ENCODE results near the gene CSRNP3. TPM values are rescaled to one million over a fixed set of nuclear protein-coding genes. Genes with fewer than 3 reads are reported as not detected.

The CSRNP3 gene
- total RNA-seq, 2 donors from 2014 or later: 2.3 to 5.9 TPM

- no peaks in the 10 kb centered on the region for H3K27me3 ChIP-seq
- no peaks in the 10 kb centered on the region for H3K36me3 ChIP-seq (replicated peaks in 1 of 2; ENCODE audit: insufficient read depth in 1 of 2, low read depth in 2 of 2)
- DNase-seq (no peak), ATAC-seq (no peak)
- no peaks in the 10 kb centered on the region for H3K9me3 ChIP-seq
- no peak overlapping the region for H3K27ac ChIP-seq
- H3K4me1 ChIP-seq: no peaks in the 10 kb centered on the region
- TF ChIP-seq CTCF (IDR thresholded peaks at IDR 0.05) (no peak), POLR2A (IDR thresholded peaks at IDR 0.05) (no peak)
- no peak overlapping the region for H3K4me3 ChIP-seq
- WGBS, 2 donors: 54 to 67% methylated on average over 1 of the region's 1 CpG
- intact Hi-C loops (cut with DNase I): no loop called here
Observed at GRCh38 chr2:165435611-165436010, 33.9 kb upstream of the CSRNP3 start.

GRCh38 chr2:165436559-165436958, 32.9 kb upstream of the CSRNP3 start:
- no peak for TF ChIP-seq CTCF (IDR thresholded peaks at IDR 0.05)
- no peak for TF ChIP-seq POLR2A (IDR thresholded peaks at IDR 0.05)
- 73 to 83% methylated on average over 3 of the region's 3 CpGs for WGBS, 2 donors

GRCh38 chr2:165440367-165440766, 29.1 kb upstream of the CSRNP3 start:
- no peak for DNase-seq

More at GRCh38 chr2:165436559-165436958, 32.9 kb upstream of the CSRNP3 start:
- Histone ChIP-seq H3K4me3 (no peak overlapping the region), H3K27me3 (no peaks in the 10 kb centered on the region), H3K4me1 (no peaks in the 10 kb centered on the region), H3K36me3 (replicated peaks in 1 of 2; ENCODE audit: insufficient read depth in 1 of 2, low read depth in 2 of 2) (no peaks in the 10 kb centered on the region), H3K27ac (no peak overlapping the region), H3K9me3 (no peaks in the 10 kb centered on the region)
- ATAC-seq (no peak), DNase-seq (no peak)
- intact Hi-C loops (cut with DNase I): no loop called here

GRCh38 chr2:165443511-165443910, 26.0 kb upstream of the CSRNP3 start:
- no peaks in the 10 kb centered on the region for H3K9me3 ChIP-seq
- DNase-seq: no peak
- H3K27me3 ChIP-seq: no peaks in the 10 kb centered on the region
- intact Hi-C loops (cut with DNase I): no loop called here
- no peak overlapping the region for H3K4me3 ChIP-seq
- ATAC-seq: no peak
- no peaks in the 10 kb centered on the region for H3K36me3 ChIP-seq (replicated peaks in 1 of 2; ENCODE audit: insufficient read depth in 1 of 2, low read depth in 2 of 2)
- H3K27ac ChIP-seq: no peak overlapping the region
- WGBS, 2 donors: 68 to 81% methylated on average over 1 of the region's 1 CpG
- H3K4me1 ChIP-seq: no peaks in the 10 kb centered on the region
- TF ChIP-seq CTCF (IDR thresholded peaks at IDR 0.05) (no peak), POLR2A (IDR thresholded peaks at IDR 0.05) (no peak)

More at GRCh38 chr2:165440367-165440766, 29.1 kb upstream of the CSRNP3 start:
- 4 to 7% methylated on average over 1 of the region's 1 CpG for whole genome bisulfite sequencing, 2 donors
- no peaks in the 10 kb centered on the region for H3K36me3 ChIP-seq (replicated peaks in 1 of 2; ENCODE audit: insufficient read depth in 1 of 2, low read depth in 2 of 2)
- H3K4me1 ChIP-seq: no peaks in the 10 kb centered on the region
- TF ChIP-seq CTCF (IDR thresholded peaks at IDR 0.05) (no peak), POLR2A (IDR thresholded peaks at IDR 0.05) (no peak)
- H3K27me3 ChIP-seq: no peaks in the 10 kb centered on the region
- intact Hi-C loops (cut with DNase I): no loop called here
- H3K27ac ChIP-seq: no peak overlapping the region
- H3K4me3 ChIP-seq: no peak overlapping the region
- no peak for ATAC-seq
- no peaks in the 10 kb centered on the region for H3K9me3 ChIP-seq

- no peaks in the 10 kb centered on the region for H3K9me3 ChIP-seq
- no peaks in the 10 kb centered on the region for H3K36me3 ChIP-seq (replicated peaks in 1 of 2; ENCODE audit: insufficient read depth in 1 of 2, low read depth in 2 of 2)
- H3K4me3 ChIP-seq: no peak overlapping the region
- no peak for DNase-seq
- H3K27me3 ChIP-seq: no peaks in the 10 kb centered on the region
- TF ChIP-seq CTCF (IDR thresholded peaks at IDR 0.05) (no peak), POLR2A (IDR thresholded peaks at IDR 0.05) (no peak)
- intact Hi-C loops (cut with DNase I): no loop called here
- WGBS, 2 donors: 61 to 68% methylated on average over 3 of the region's 3 CpGs
- no peak for ATAC-seq
- no peaks in the 10 kb centered on the region for H3K4me1 ChIP-seq
- H3K27ac ChIP-seq: no peak overlapping the region
Observed at GRCh38 chr2:165448406-165448805, 21.1 kb upstream of the CSRNP3 start.
